ENCODE results near the gene GPR42. TPM values are rescaled to one million over a fixed set of nuclear protein-coding genes. Genes with fewer than 3 reads are reported as not detected.

GPR42 gene
- total and polyA plus RNA-seq, 12 donors: not detected

- TF ChIP-seq POLR2A (IDR thresholded peaks at IDR 0.05) (no peak), CTCF (IDR thresholded peaks at IDR 0.05) (no peak)
- 54 to 76% (median 67%) methylated on average over 10 to 11 of the region's 11 CpGs for WGBS, 4 donors
- DNase-seq: peak; percentile 35 to 85 (median 75)
- intact Hi-C loops (cut with DNase I): no loop called here
- Histone ChIP-seq H3K4me1 (replicated peaks in 1 of 2) (peaks cover 0 to 4% of the 10 kb centered on the region in 2 donors), H3K9me3 (replicated peaks in 1 of 3) (no peaks in the 10 kb centered on the region), H3K36me3 (replicated peaks in 1 of 2) (no peaks in the 10 kb centered on the region), H3K27me3 (no peaks in the 10 kb centered on the region), H3K27ac (no peak overlapping the region), H3K4me3 (no peak overlapping the region)
These were observed 34.2 kb downstream of the GPR42 start for GRCh38 chr19:35404879-35405622.

- Histone ChIP-seq H3K9me3 (replicated peaks in 1 of 3) (no peaks in the 10 kb centered on the region), H3K27me3 (no peaks in the 10 kb centered on the region), H3K4me1 (replicated peaks in 1 of 2) (peaks cover 0 to 4% of the 10 kb centered on the region in 2 donors), H3K27ac (no peak overlapping the region), H3K4me3 (no peak overlapping the region), H3K36me3 (replicated peaks in 1 of 2) (no peaks in the 10 kb centered on the region)
- WGBS, 4 donors: 74 to 100% (median 85%) methylated on average over 1 to 6 of the region's 6 CpGs
- intact Hi-C loops (cut with DNase I): no loop called here
- DNase-seq: no peak
- TF ChIP-seq POLR2A (IDR thresholded peaks at IDR 0.05) (no peak), CTCF (IDR thresholded peaks at IDR 0.05) (no peak)
These were observed 36.8 kb downstream of the GPR42 start for GRCh38 chr19:35407619-35408018.

- WGBS, 4 donors: 86 to 89% (median 88%) methylated on average over 11 to 13 of the region's 13 CpGs
- DNase-seq: no peak
- intact Hi-C loops (cut with DNase I): no loop called here
- no peaks in the 10 kb centered on the region for H3K36me3 ChIP-seq (replicated peaks in 1 of 2)
- peaks cover 0 to 4% of the 10 kb centered on the region in 2 donors for H3K4me1 ChIP-seq (replicated peaks in 1 of 2)
- no peaks in the 10 kb centered on the region for H3K27me3 ChIP-seq
- no peak overlapping the region for H3K27ac ChIP-seq
- no peak overlapping the region for H3K4me3 ChIP-seq
- TF ChIP-seq POLR2A (IDR thresholded peaks at IDR 0.05): no peak
- TF ChIP-seq CTCF (IDR thresholded peaks at IDR 0.05): no peak
- no peaks in the 10 kb centered on the region for H3K9me3 ChIP-seq (replicated peaks in 1 of 3)
These were observed 37.7 kb downstream of the GPR42 start for GRCh38 chr19:35408284-35409171.

GRCh38 chr19:35409191-35409590 is 38.3 kb downstream of the GPR42 start:
- Histone ChIP-seq H3K4me3 (no peak overlapping the region), H3K27ac (no peak overlapping the region), H3K4me1 (replicated peaks in 1 of 2) (peaks cover 0 to 4% of the 10 kb centered on the region in 2 donors), H3K36me3 (replicated peaks in 1 of 2) (no peaks in the 10 kb centered on the region), H3K9me3 (replicated peaks in 1 of 3) (no peaks in the 10 kb centered on the region), H3K27me3 (peaks cover 4% of the 10 kb centered on the region)
- intact Hi-C loops (cut with DNase I): no loop called here
- 52 to 71% (median 69%) methylated on average over 5 of the region's 5 CpGs for WGBS, 4 donors
- TF ChIP-seq POLR2A (IDR thresholded peaks at IDR 0.05): no peak
- TF ChIP-seq CTCF (IDR thresholded peaks at IDR 0.05): no peak
- no peak for DNase-seq

Measured in adrenal gland (tissue), 12 donors.